ENCODE measurements around the gene KCNJ6. TPM values are rescaled to one million over a fixed set of nuclear protein-coding genes. Genes with fewer than 3 reads are reported as not detected.

Gene KCNJ6
- total and polyA plus RNA-seq, 4 donors: 0.01 TPM; not detected in 3

DNA sequence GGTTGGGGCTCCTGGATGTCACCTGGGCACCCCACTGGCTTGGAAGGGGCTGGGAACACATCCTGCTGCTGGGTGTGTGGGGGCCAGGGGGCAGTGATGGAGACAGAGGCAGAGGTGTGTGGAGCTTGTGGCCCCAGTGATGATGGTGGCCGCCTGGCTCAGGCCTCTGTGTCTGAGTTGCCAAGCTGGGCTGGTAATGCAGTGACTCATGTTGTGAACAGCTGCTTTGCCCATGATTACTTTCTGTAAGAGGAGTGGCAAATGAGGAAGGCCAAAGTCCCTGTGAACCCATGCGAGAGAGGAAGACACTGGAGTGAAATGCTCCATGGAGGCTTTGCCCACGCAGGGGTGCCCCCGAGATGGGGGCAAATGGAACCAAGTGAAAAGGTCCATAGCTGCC is 86.8 kb downstream of the KCNJ6 start (continued):
- TF ChIP-seq TAF1 (conservative IDR thresholded peaks at IDR 0.05) (no peak), FOXA1 (IDR thresholded peaks at IDR 0.05) (no peak), SP1 (IDR thresholded peaks at IDR 0.05) (no peak), RAD21 (IDR thresholded peaks at IDR 0.05) (no peak)
- TF ChIP-seq, protein P1, sequence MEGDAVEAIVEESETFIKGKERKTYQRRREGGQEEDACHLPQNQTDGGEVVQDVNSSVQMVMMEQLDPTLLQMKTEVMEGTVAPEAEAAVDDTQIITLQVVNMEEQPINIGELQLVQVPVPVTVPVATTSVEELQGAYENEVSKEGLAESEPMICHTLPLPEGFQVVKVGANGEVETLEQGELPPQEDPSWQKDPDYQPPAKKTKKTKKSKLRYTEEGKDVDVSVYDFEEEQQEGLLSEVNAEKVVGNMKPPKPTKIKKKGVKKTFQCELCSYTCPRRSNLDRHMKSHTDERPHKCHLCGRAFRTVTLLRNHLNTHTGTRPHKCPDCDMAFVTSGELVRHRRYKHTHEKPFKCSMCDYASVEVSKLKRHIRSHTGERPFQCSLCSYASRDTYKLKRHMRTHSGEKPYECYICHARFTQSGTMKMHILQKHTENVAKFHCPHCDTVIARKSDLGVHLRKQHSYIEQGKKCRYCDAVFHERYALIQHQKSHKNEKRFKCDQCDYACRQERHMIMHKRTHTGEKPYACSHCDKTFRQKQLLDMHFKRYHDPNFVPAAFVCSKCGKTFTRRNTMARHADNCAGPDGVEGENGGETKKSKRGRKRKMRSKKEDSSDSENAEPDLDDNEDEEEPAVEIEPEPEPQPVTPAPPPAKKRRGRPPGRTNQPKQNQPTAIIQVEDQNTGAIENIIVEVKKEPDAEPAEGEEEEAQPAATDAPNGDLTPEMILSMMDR (IDR thresholded peaks at IDR 0.05; ENCODE audit: low read depth, low read length, missing input control): no peak

- Histone ChIP-seq H3K36me3 (ENCODE audit: control insufficient read depth in 4 of 4, insufficient read depth in 3 of 4, low read depth in 1 of 4, low read length in 3 of 4) (no peaks in the 10 kb centered on the region), H3K27me3 (ENCODE audit: control insufficient read depth in 4 of 4, insufficient read depth in 4 of 4, low read length in 3 of 4) (peaks cover 0 to 2% (median 0%) of the 10 kb centered on the region in 4 donors), H3K4me3 (ENCODE audit: low read depth in 1 of 3, low read length in 3 of 3) (no peak overlapping the region), H3K4me1 (ENCODE audit: control insufficient read depth in 4 of 4, insufficient read depth in 4 of 4, low read length in 3 of 4) (peaks cover 4 to 15% (median 6%) of the 10 kb centered on the region in 4 donors), H3K9me3 (ENCODE audit: control insufficient read depth in 4 of 4, low read length in 3 of 4) (no peaks in the 10 kb centered on the region), H3K9ac (ENCODE audit: low read depth in 1 of 2, low read length in 2 of 2) (no peak overlapping the region), H3K27ac (ENCODE audit: low read depth in 1 of 2, low read length in 2 of 2) (peak overlapping the region; percentile 61 to 79)
- no peak for DNase-seq (ENCODE audit: low spot score)
- WGBS: 47% methylated on average over 6 of the region's 6 CpGs
- TF ChIP-seq SP1 (IDR thresholded peaks at IDR 0.05): no peak
- peak in 1 of 2 donors; percentile 1 for TF ChIP-seq RAD21 (IDR thresholded peaks at IDR 0.05)
- peak in 1 of 2 donors; percentile 26 for TF ChIP-seq HNF4A (conservative IDR thresholded peaks at IDR 0.05)
Observed at GRCh38 chr21:37828991-37829390, 87.3 kb downstream of the KCNJ6 start.

DNA sequence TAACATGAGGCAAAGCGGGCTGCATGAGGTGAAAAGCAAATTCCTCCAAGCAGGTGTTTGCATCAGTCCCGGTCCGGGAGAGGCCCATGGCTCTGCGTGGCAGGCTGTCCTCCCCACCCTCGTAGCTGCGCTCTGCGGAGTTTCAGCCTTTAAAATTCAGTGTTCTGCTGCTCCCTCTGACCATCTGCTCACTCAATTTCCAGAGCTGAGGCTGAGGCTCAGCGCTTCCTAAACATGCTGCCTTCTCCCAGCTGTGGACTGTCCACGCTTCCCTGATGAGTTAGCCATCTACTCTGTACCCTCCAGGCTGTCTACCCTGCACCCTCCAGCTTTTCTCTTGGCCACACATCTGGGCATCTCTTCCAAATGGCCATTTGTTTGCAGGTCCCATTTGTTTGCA is 87.7 kb downstream of the KCNJ6 start:
- Histone ChIP-seq H3K36me3 (ENCODE audit: control insufficient read depth in 4 of 4, insufficient read depth in 3 of 4, low read depth in 1 of 4, low read length in 3 of 4) (no peaks in the 10 kb centered on the region), H3K9me3 (ENCODE audit: control insufficient read depth in 4 of 4, low read length in 3 of 4) (no peaks in the 10 kb centered on the region), H3K9ac (ENCODE audit: low read depth in 1 of 2, low read length in 2 of 2) (no peak overlapping the region), H3K27ac (ENCODE audit: low read depth in 1 of 2, low read length in 2 of 2) (peak overlapping the region; percentile 20 to 32), H3K4me3 (ENCODE audit: low read depth in 1 of 3, low read length in 3 of 3) (no peak overlapping the region), H3K27me3 (ENCODE audit: control insufficient read depth in 4 of 4, insufficient read depth in 4 of 4, low read length in 3 of 4) (peaks cover 0 to 2% (median 0%) of the 10 kb centered on the region in 4 donors), H3K4me1 (ENCODE audit: control insufficient read depth in 4 of 4, insufficient read depth in 4 of 4, low read length in 3 of 4) (peaks cover 4 to 15% (median 6%) of the 10 kb centered on the region in 4 donors)
- 79% methylated on average over 9 of the region's 9 CpGs for WGBS
- TF ChIP-seq HNF4G (IDR thresholded peaks at IDR 0.05): no peak
- no peak for TF ChIP-seq REST (IDR thresholded peaks at IDR 0.05)
- TF ChIP-seq RAD21 (IDR thresholded peaks at IDR 0.05): peak in 1 of 2 donors; percentile 6
- no peak for DNase-seq (ENCODE audit: low spot score)

- Histone ChIP-seq H3K36me3 (ENCODE audit: control insufficient read depth in 4 of 4, insufficient read depth in 3 of 4, low read depth in 1 of 4, low read length in 3 of 4) (no peaks in the 10 kb centered on the region), H3K9me3 (ENCODE audit: control insufficient read depth in 4 of 4, low read length in 3 of 4) (no peaks in the 10 kb centered on the region), H3K27ac (ENCODE audit: low read depth in 1 of 2, low read length in 2 of 2) (peak overlapping the region; percentile 20 to 32), H3K27me3 (ENCODE audit: control insufficient read depth in 4 of 4, insufficient read depth in 4 of 4, low read length in 3 of 4) (peaks cover 0 to 2% (median 0%) of the 10 kb centered on the region in 4 donors), H3K4me1 (ENCODE audit: control insufficient read depth in 4 of 4, insufficient read depth in 4 of 4, low read length in 3 of 4) (peaks cover 4 to 15% (median 6%) of the 10 kb centered on the region in 4 donors), H3K4me3 (ENCODE audit: low read depth in 1 of 3, low read length in 3 of 3) (no peak overlapping the region), H3K9ac (ENCODE audit: low read depth in 1 of 2, low read length in 2 of 2) (no peak overlapping the region)
- WGBS: 70% methylated on average over 6 of the region's 6 CpGs
- no peak for DNase-seq (ENCODE audit: low spot score)
- TF ChIP-seq MAX (IDR thresholded peaks at IDR 0.05) (no peak), RXRA (IDR thresholded peaks at IDR 0.05) (no peak), NR2F2 (IDR thresholded peaks at IDR 0.05) (no peak), TAF1 (conservative IDR thresholded peaks at IDR 0.05) (no peak), REST (IDR thresholded peaks at IDR 0.05) (no peak), SP1 (IDR thresholded peaks at IDR 0.05) (no peak), YY1 (IDR thresholded peaks at IDR 0.05) (no peak)
- TF ChIP-seq, protein P1 (IDR thresholded peaks at IDR 0.05; ENCODE audit: low read depth, low read length, missing input control): no peak
- TF ChIP-seq, protein P2, sequence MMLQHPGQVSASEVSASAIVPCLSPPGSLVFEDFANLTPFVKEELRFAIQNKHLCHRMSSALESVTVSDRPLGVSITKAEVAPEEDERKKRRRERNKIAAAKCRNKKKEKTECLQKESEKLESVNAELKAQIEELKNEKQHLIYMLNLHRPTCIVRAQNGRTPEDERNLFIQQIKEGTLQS (IDR thresholded peaks at IDR 0.05): no peak
Observed at GRCh38 chr21:37827913-37828312, 88.3 kb downstream of the KCNJ6 start.

All from liver (tissue), 9 donors.